Activated CD4-positive, alpha-beta T cell treated with anti-CD3 and anti-CD28 coated beads, Interleukin-2, amount 50 U/mL, for 48 hours (primary cell): ENCODE measurements around the gene SERPINA6.
"Not testable (repeated sequence)": the region's sequence is repeated elsewhere in the genome, so short reads cannot be mapped to it uniquely, and the experiment has no call there.

Experiments used
- DNase-seq, 2 experiments: peaks; one replicate each; pipeline ENCODE4 v3.0.0-alpha.2; 2020

The SERPINA6 gene

GRCh38 chr14:94320243-94320642 lies 2.9 kb downstream of the SERPINA6 start:
- DNase-seq, result no peak

GRCh38 chr14:94317259-94317658 lies 5.9 kb downstream of the SERPINA6 start:
- no peak for DNase-seq

GRCh38 chr14:94316692-94317091 lies 6.4 kb downstream of the SERPINA6 start:
- no peak for DNase-seq

GRCh38 chr14:94314890-94315289 lies 8.2 kb downstream of the SERPINA6 start:
- DNase-seq, result no peak

GRCh38 chr14:94313991-94314655 lies 9.0 kb downstream of the SERPINA6 start:
- DNase-seq, result no peak

GRCh38 chr14:94312481-94313246 lies 10.5 kb downstream of the SERPINA6 start:
- no peak for DNase-seq

GRCh38 chr14:94310248-94310647 lies 12.9 kb downstream of the SERPINA6 start:
- no peak for DNase-seq

GRCh38 chr14:94309721-94310120 lies 13.4 kb downstream of the SERPINA6 start:
- no peak for DNase-seq

- no peak for DNase-seq
These were observed 15.6 kb downstream of the SERPINA6 start for GRCh38 chr14:94307410-94307992.

- DNase-seq, result no peak
These were observed 16.8 kb downstream of the SERPINA6 start for GRCh38 chr14:94306047-94306978.

GRCh38 chr14:94305620-94306019 lies 17.5 kb downstream of the SERPINA6 start:
- DNase-seq, result no peak

- DNase-seq, result no peak
These were observed 18.9 kb downstream of the SERPINA6 start for GRCh38 chr14:94304243-94304642.

GRCh38 chr14:94303111-94303510 lies 20.0 kb downstream of the SERPINA6 start:
- no peak for DNase-seq

- no peak for DNase-seq
These were observed 25.0 kb downstream of the SERPINA6 start for GRCh38 chr14:94298130-94298529.

GRCh38 chr14:94296181-94296545 lies 27.0 kb downstream of the SERPINA6 start:
- not testable (repeated sequence) for DNase-seq

- DNase-seq, result no peak
These were observed 27.6 kb downstream of the SERPINA6 start for GRCh38 chr14:94295360-94296180.

- no peak for DNase-seq
These were observed 29.6 kb downstream of the SERPINA6 start for GRCh38 chr14:94293578-94293924.

GRCh38 chr14:94292872-94293577 lies 30.1 kb downstream of the SERPINA6 start, which contains the start of gene SERPINA10:
Gene SERPINA10 (minus strand): TSS chr14:94293268. CDS start chr14:94290593, 2,675 bp downstream.
- DNase-seq, result no peak

- no peak for DNase-seq
These were observed 30.6 kb downstream of the SERPINA6 start for GRCh38 chr14:94292526-94292871.

- DNase-seq, result no peak
These were observed 31.1 kb downstream of the SERPINA6 start for GRCh38 chr14:94291906-94292525.
